H1 (cell line): ENCODE results near the gene EML4. TPM values are rescaled to one million over a fixed set of nuclear protein-coding genes. Genes with fewer than 3 reads are reported as not detected.

ENCODE experiments used
- CTCF ChIA-PET: fragments of 300-600 bp; sonication (Branson Sonifier 250); formaldehyde crosslinking; loops from one replicate; lab custom pipeline; 2021; ENCODE audit not compliant: partially characterized antibody; lab: Charles Lee
- POLR2A ChIA-PET: fragments of 300-600 bp; sonication (Branson Sonifier 250); formaldehyde crosslinking; loops from one replicate; lab custom pipeline; 2021; ENCODE audit warnings: inconsistent platforms; ENCODE audit not compliant: partially characterized antibody; lab: Charles Lee
- DNase-seq, 2 experiments: peaks; one replicate each; pipeline versions ENCODE4 v3.0.0 to v3.0.0-alpha.2; 2010 to 2022; ENCODE audit warnings: low spot score in 2 of 2, low read depth in 1 of 2, mixed read lengths in 1 of 2
- FAIRE-seq: peaks from 2 replicates; lab custom pipeline; 2011; peaks lifted over from hg19 to GRCh38; lab: Jason Lieb, UNC
- H2AFZ ChIP-seq: 2 replicates; pipeline ENCODE4 v1.8.1; 2012; ENCODE audit warnings: low read length, inconsistent platforms
- H2AK5ac ChIP-seq: 2 replicates; pipeline ENCODE4 v1.6.1; 2013; ENCODE audit warnings: low read depth, low read length
- H2BK120ac ChIP-seq: replicated peaks from 2 replicates; pipeline ENCODE3; 2013; ENCODE audit warnings: low read depth, low read length, inconsistent platforms
- H2BK12ac ChIP-seq: 2 replicates; pipeline ENCODE4 v1.6.1; 2013; ENCODE audit warnings: low read depth, low read length
- H2BK15ac ChIP-seq: 2 replicates; pipeline ENCODE4 v1.6.1; 2013; ENCODE audit warnings: low read length
- H2BK20ac ChIP-seq: 2 replicates; pipeline ENCODE4 v1.6.1; 2013; ENCODE audit warnings: low read length
- H2BK5ac ChIP-seq: 2 replicates; pipeline ENCODE4 v1.6.1; 2013; ENCODE audit warnings: low read depth, low read length
- H3K14ac ChIP-seq: 2 replicates; pipeline ENCODE4 v1.6.1; 2013; ENCODE audit warnings: inconsistent platforms; ENCODE audit not compliant: insufficient read length
- H3K18ac ChIP-seq: 2 replicates; pipeline ENCODE4 v1.6.1; 2013; ENCODE audit warnings: low read length; ENCODE audit errors: extremely low read depth
- H3K23ac ChIP-seq: 2 replicates; pipeline ENCODE4 v1.6.1; 2013; ENCODE audit warnings: inconsistent platforms; ENCODE audit not compliant: insufficient read length
- H3K23me2 ChIP-seq: 2 replicates; pipeline ENCODE4 v1.6.1; 2013; ENCODE audit warnings: low read depth, low read length
- H3K27ac ChIP-seq: 2 replicates; pipeline ENCODE4 v1.6.1; 2011; ENCODE audit warnings: low read depth, low read length, inconsistent platforms
- H3K27me3 ChIP-seq, 4 experiments: replicated peaks in 1 of 4; 1 replicate in 1 of 4; 2 replicates in 3 of 4; pipeline versions ENCODE4 v1.6.1 to v1.8.1; 2011 to 2013; ENCODE audit warnings: low read length in 3 of 4, mild to moderate bottlenecking in 3 of 4, inconsistent platforms in 2 of 4, mixed read lengths in 2 of 4, moderate library complexity in 1 of 4; ENCODE audit not compliant: control insufficient read depth in 3 of 4, insufficient read depth in 3 of 4; ENCODE audit errors: extremely low read depth in 1 of 4
- H3K36me3 ChIP-seq, 4 experiments: 2 replicates each; pipeline versions ENCODE4 v1.6.1 to v1.8.1; 2011 to 2013; ENCODE audit warnings: mild to moderate bottlenecking in 4 of 4, low read length in 3 of 4, moderate library complexity in 2 of 4, control low read depth in 1 of 4, inconsistent platforms in 1 of 4; ENCODE audit not compliant: insufficient read depth in 4 of 4, control insufficient read depth in 2 of 4
- H3K4ac ChIP-seq: replicated peaks from 2 replicates; pipeline ENCODE3; 2013; ENCODE audit warnings: low read length, low read depth, mixed read lengths, inconsistent platforms; ENCODE audit not compliant: insufficient read length
- H3K4me1 ChIP-seq, 4 experiments: replicated peaks in 1 of 4; 1 replicate in 1 of 4; 2 replicates in 3 of 4; pipeline versions ENCODE4 v1.6.1 to v1.8.1; 2011 to 2013; ENCODE audit warnings: low read length in 3 of 4, inconsistent platforms in 2 of 4, mixed read lengths in 1 of 4; ENCODE audit not compliant: insufficient read depth in 4 of 4, control insufficient read depth in 3 of 4
- H3K4me2 ChIP-seq, 2 experiments: 2 replicates each; pipeline versions ENCODE4 v1.6.1 to v1.8.1; 2011 to 2013; ENCODE audit warnings: low read depth in 2 of 2, low read length in 2 of 2, control low read depth in 1 of 2, inconsistent platforms in 1 of 2, mild to moderate bottlenecking in 1 of 2; ENCODE audit not compliant: insufficient read depth in 1 of 2
- H3K4me3 ChIP-seq, 4 experiments: fragments of 200-600, 300-600 bp in 1 of 4; sonication (generic), shearing (Covaris generic), sonication (Bioruptor Twin) in 1 of 4; 2 replicates each; pipeline versions ENCODE4 v1.5.1 to v1.8.1; 2011 to 2016; ENCODE audit warnings: low read length in 4 of 4, low read depth in 3 of 4, control low read depth in 2 of 4, inconsistent platforms in 2 of 4, mild to moderate bottlenecking in 2 of 4, mixed read lengths in 1 of 4, moderate library complexity in 1 of 4; ENCODE audit not compliant: insufficient read depth in 2 of 4; ENCODE audit errors: extremely low read depth in 1 of 4
- H3K56ac ChIP-seq: replicated peaks from 2 replicates; pipeline ENCODE3; 2013; ENCODE audit warnings: low read depth, mild to moderate bottlenecking, mixed read lengths, low read length, inconsistent platforms; ENCODE audit not compliant: insufficient read length
- H3K79me1 ChIP-seq: 2 replicates; pipeline ENCODE4 v1.6.1; 2013; ENCODE audit warnings: low read depth, low read length, control low read depth
- H3K79me2 ChIP-seq, 2 experiments: 2 replicates each; pipeline versions ENCODE4 v1.6.1 to v1.8.1; 2012 to 2013; ENCODE audit warnings: low read length in 2 of 2, mild to moderate bottlenecking in 2 of 2, inconsistent platforms in 1 of 2; ENCODE audit not compliant: insufficient read depth in 2 of 2, control insufficient read depth in 1 of 2
- H3K9ac ChIP-seq, 4 experiments: replicated peaks in 1 of 4; 1 replicate in 1 of 4; 2 replicates in 3 of 4; pipeline versions ENCODE4 v1.6.1 to v1.8.1; 2011 to 2013; ENCODE audit warnings: low read depth in 3 of 4, low read length in 3 of 4, control low read depth in 2 of 4, mild to moderate bottlenecking in 2 of 4, moderate library complexity in 2 of 4, inconsistent platforms in 1 of 4; ENCODE audit errors: extremely low read depth in 1 of 4
- H3K9me3 ChIP-seq, 2 experiments: 2 replicates each; pipeline versions ENCODE4 v1.6.1 to v1.8.1; 2012 to 2013; ENCODE audit warnings: mild to moderate bottlenecking in 2 of 2, moderate library complexity in 2 of 2, control low read depth in 1 of 2, inconsistent platforms in 1 of 2, low read depth in 1 of 2, low read length in 1 of 2, mixed read lengths in 1 of 2; ENCODE audit not compliant: insufficient read depth in 2 of 2
- H4K20me1 ChIP-seq, 2 experiments: replicated peaks in 1 of 2; 2 replicates each; pipeline versions ENCODE3 to v1.8.1; 2011 to 2013; ENCODE audit warnings: inconsistent platforms in 2 of 2, low read length in 2 of 2, mild to moderate bottlenecking in 1 of 2; ENCODE audit not compliant: insufficient read depth in 2 of 2, control insufficient read depth in 1 of 2
- H4K5ac ChIP-seq: 2 replicates; pipeline ENCODE4 v1.6.1; 2013; ENCODE audit warnings: low read length, low read depth, mixed read lengths, inconsistent platforms; ENCODE audit not compliant: insufficient read length
- H4K8ac ChIP-seq: 2 replicates; pipeline ENCODE4 v1.8.0; 2013; ENCODE audit warnings: mild to moderate bottlenecking, moderate library complexity, low read length, inconsistent platforms; ENCODE audit not compliant: insufficient read depth; ENCODE audit errors: extremely low read depth
- H4K91ac ChIP-seq: replicated peaks from 2 replicates; pipeline ENCODE3; 2013; ENCODE audit warnings: low read length, mixed read lengths, inconsistent platforms; ENCODE audit not compliant: insufficient read length
- E2F6 ChIP-seq: IDR thresholded peaks from 2 replicates; pipeline ENCODE4 v1.6.1; 2012; ENCODE audit warnings: inconsistent platforms
- KDM1A ChIP-seq: fragments of 200-600, 300-600 bp; sonication (generic); IDR thresholded peaks from 2 replicates; pipeline ENCODE4 v1.7.1; 2016; ENCODE audit warnings: mild to moderate bottlenecking, low read length, borderline replicate concordance
- POLR2AphosphoS5 ChIP-seq: IDR thresholded peaks from 2 replicates; pipeline ENCODE4 v1.6.1; 2011; ENCODE audit warnings: low read depth, low read length
- RAD21 ChIP-seq, 2 experiments: IDR thresholded peaks in 1 of 2; conservative IDR thresholded peaks in 1 of 2; 2 replicates each; pipeline ENCODE4 v1.6.1; 2011; ENCODE audit warnings: low read depth in 2 of 2, low read length in 2 of 2, improper control_type of control experiment in 1 of 2, inconsistent platforms in 1 of 2, mild to moderate bottlenecking in 1 of 2, moderate library complexity in 1 of 2
- RNF2 ChIP-seq: fragments of 200-900, 300-1000 bp; sonication (generic); IDR thresholded peaks from 2 replicates; pipeline ENCODE4 v1.7.1; 2016; ENCODE audit warnings: borderline replicate concordance, low read depth, mild to moderate bottlenecking, antibody characterized with exemption, low read length; ENCODE audit not compliant: poor library complexity, severe bottlenecking; ENCODE audit errors: missing control alignments
- SIRT6 ChIP-seq: IDR thresholded peaks from one replicate; pipeline ENCODE4 v1.7.1; 2012; ENCODE audit warnings: low read length, inconsistent platforms
- TAF1 ChIP-seq: IDR thresholded peaks from 2 replicates; pipeline ENCODE4 v1.6.1; 2011; ENCODE audit warnings: mild to moderate bottlenecking, low read depth, low read length
- ZNF274 ChIP-seq: IDR thresholded peaks from 2 replicates; pipeline ENCODE4 v1.7.0; 2012; ENCODE audit warnings: low read length, borderline replicate concordance; ENCODE audit errors: extremely low read depth
- WGBS, 2 experiments: shearing (Covaris generic) in 1 of 2; methylation state at CpG; one replicate each; pipeline versions ENCODE4 v1.1.6 to v1.1.7; 2013 to 2015; ENCODE audit warnings: low lambda C conversion rate in 2 of 2, mixed read lengths in 2 of 2, inconsistent platforms in 1 of 2, low coverage in 1 of 2, missing lambda C conversion rate in 1 of 2; ENCODE audit not compliant: insufficient replicate concordance in 2 of 2, insufficient coverage in 1 of 2, insufficient read length in 1 of 2; ENCODE audit errors: extremely low coverage in 1 of 2, missing lambda C conversion rate in 1 of 2; 5-methylcytosine and 5-hydroxymethylcytosine counted together
- polyA plus RNA-seq, 7 experiments: library from polyadenylated mRNA; depleted of rRNA in 3 of 7; stranded (reverse) in 5 of 7; unstranded in 2 of 7; fragments of >200 nt in 5 of 7; fragments of 200-250 nt in 2 of 7; gene quantifications; 1 replicate in 5 of 7; 2 replicates in 1 of 7; 4 replicates in 1 of 7; pipeline versions ENCODE4 v1.2.1 to v1.2.3, GENCODE V29; 2011 to 2013; ENCODE audit warnings: missing spikeins in 2 of 7, mixed read lengths in 2 of 7
- total RNA-seq: library from RNA; stranded (reverse); fragmentation: NEBNext Ultra II Directional; extraction: Animal tissue kit (Norgen Biotek cat#: 25700); gene quantifications from 2 replicates; pipeline ENCODE4 v1.2.1, GENCODE V29; 2021

The EML4 gene
- total and polyA plus RNA-seq, 2 of the 8 experiments (the other 6 are each of a cell fraction or from before 2014, with no cell fraction given), result 50.1 to 104 TPM

DNA sequence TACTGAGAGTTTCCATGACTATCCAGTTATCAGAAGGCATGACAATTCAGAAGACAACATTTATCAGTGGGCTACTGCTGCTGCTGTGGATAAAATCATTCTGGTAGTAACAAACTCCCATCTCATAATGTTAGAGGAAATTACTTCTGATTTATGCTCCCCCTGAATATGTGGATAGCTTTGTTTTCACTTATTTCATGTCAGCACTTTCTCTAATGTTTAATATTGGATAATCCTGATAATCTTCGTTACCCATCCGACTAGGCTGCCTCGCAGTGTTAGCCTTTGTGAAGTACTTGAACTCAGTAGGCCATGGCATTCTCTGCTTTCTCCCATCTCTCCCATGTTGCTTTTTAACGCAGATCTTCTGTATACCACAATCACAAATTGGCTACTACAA is 163.4 kb downstream of the EML4 start:
- FAIRE-seq, result no peak
- WGBS, 2 experiments, result 91% methylated on average over 4 of the region's 4 CpGs; no CpG with 5 or more reads in 1 of the 2 experiments
- no peak overlapping the region for H3K14ac ChIP-seq
- no peak overlapping the region for H2BK20ac ChIP-seq
- no peak overlapping the region for H4K91ac ChIP-seq
- no peaks in the 10 kb centered on the region for H3K23me2 ChIP-seq
- H3K79me2 ChIP-seq, result no peaks in the 10 kb centered on the region
- no peak overlapping the region for H2BK120ac ChIP-seq
- peaks cover 3 to 39% (median 31%) of the 10 kb centered on the region in 4 experiments; a peak in 7 of 8 replicates for H3K36me3 ChIP-seq
- no peak overlapping the region for H4K8ac ChIP-seq
- H3K9ac ChIP-seq, result no peak overlapping the region
- no peak overlapping the region for H3K4ac ChIP-seq
- H4K20me1 ChIP-seq, result peaks cover 0 to 8% of the 10 kb centered on the region in 2 experiments
- no peak overlapping the region for H3K56ac ChIP-seq
- H4K5ac ChIP-seq, result no peak overlapping the region
- H2BK5ac ChIP-seq, result no peak overlapping the region
- CTCF ChIA-PET, result no interaction called here
- H2BK12ac ChIP-seq, result no peak overlapping the region
- TF ChIP-seq E2F6, result no peak
- TF ChIP-seq RNF2, result no peak
- TF ChIP-seq TAF1, result no peak
- no peak for TF ChIP-seq POLR2AphosphoS5
- TF ChIP-seq ZNF274, result no peak
- no peak for TF ChIP-seq SIRT6
- no peak for TF ChIP-seq RAD21 (IDR thresholded peaks at IDR 0.05 in 1 of 2, conservative IDR thresholded peaks at IDR 0.05 in 1 of 2; ENCODE audit: low read depth in 2 of 2, low read length in 2 of 2)
- TF ChIP-seq KDM1A, result no peak
- TF ChIP-seq, all 59 proteins: peak for 0
- H3K4me1 ChIP-seq, result no peaks in the 10 kb centered on the region; a peak in 1 of 7 replicates
- POLR2A ChIA-PET, result no interaction called here
- no peak overlapping the region for H2AK5ac ChIP-seq
- no peak for DNase-seq
- H2BK15ac ChIP-seq, result no peak overlapping the region
- no peaks in the 10 kb centered on the region for H3K9me3 ChIP-seq
- H2AFZ ChIP-seq, result no peak overlapping the region
- no peaks in the 10 kb centered on the region for H3K27me3 ChIP-seq
- no peak overlapping the region for H3K18ac ChIP-seq
- H3K4me2 ChIP-seq, result no peak overlapping the region
- no peak overlapping the region for H3K27ac ChIP-seq
- no peak overlapping the region for H3K23ac ChIP-seq
- H3K4me3 ChIP-seq, result no peak overlapping the region
- no peaks in the 10 kb centered on the region for H3K79me1 ChIP-seq
